BE2C (cell line): ENCODE results near the gene TMEM178B.

ENCODE experiments used
- DNase-seq: peaks from one replicate; pipeline ENCODE4 v3.0.0-alpha.2; 2020
- H3K27me3 ChIP-seq: fragments of 250-450 bp; sonication (Bioruptor Pico); 2 replicates; pipeline ENCODE4 v1.5.1; 2020; ENCODE audit warnings: mild to moderate bottlenecking
- H3K36me3 ChIP-seq: fragments of 250-450 bp; sonication (Bioruptor Pico); 2 replicates; pipeline ENCODE4 v1.5.1; 2020; ENCODE audit warnings: mild to moderate bottlenecking
- H3K4me1 ChIP-seq: fragments of 250-450 bp; sonication (Bioruptor Pico); 2 replicates; pipeline ENCODE4 v1.5.1; 2020
- H3K4me3 ChIP-seq: 2 replicates; pipeline ENCODE4 v1.5.1; 2011; ENCODE audit warnings: low read depth, low read length
- H3K9me3 ChIP-seq: fragments of 250-450 bp; sonication (Bioruptor Pico); 2 replicates; pipeline ENCODE4 v1.5.1; 2020
- TF ChIP-seq, protein P1 (sequence below): IDR thresholded peaks from 2 replicates; pipeline ENCODE4 v1.5.1; 2012; ENCODE audit warnings: mild to moderate bottlenecking, low read depth, low read length

Gene TMEM178B

DNA sequence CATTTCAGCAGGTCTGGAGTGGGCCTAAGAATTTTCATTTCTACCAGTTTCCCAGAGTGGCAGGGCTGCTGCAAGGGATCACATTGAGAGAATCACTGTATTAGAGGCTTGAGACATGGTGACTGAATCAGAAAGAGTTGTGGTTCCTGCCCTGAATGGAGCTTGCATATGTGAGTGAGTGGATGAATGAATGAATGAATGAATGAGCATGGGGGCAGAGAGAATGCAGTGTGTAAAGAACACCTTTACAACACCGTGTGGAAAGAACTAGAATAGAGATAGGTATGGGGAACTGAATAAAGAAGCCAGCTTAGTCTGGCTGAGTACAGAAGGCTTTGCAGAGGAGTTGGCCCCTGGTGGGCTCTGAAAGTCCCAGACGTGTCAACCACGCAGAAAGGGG lies 334.6 kb downstream of the TMEM178B start:
- no peak for DNase-seq
- Histone ChIP-seq H3K36me3 (no peaks in the 10 kb centered on the region), H3K4me1 (peaks cover 3% of the 10 kb centered on the region; the same call in 1 of the 2 replicates), H3K9me3 (no peaks in the 10 kb centered on the region), H3K4me3 (no peak overlapping the region), H3K27me3 (no peaks in the 10 kb centered on the region)
- TF ChIP-seq, protein P1, sequence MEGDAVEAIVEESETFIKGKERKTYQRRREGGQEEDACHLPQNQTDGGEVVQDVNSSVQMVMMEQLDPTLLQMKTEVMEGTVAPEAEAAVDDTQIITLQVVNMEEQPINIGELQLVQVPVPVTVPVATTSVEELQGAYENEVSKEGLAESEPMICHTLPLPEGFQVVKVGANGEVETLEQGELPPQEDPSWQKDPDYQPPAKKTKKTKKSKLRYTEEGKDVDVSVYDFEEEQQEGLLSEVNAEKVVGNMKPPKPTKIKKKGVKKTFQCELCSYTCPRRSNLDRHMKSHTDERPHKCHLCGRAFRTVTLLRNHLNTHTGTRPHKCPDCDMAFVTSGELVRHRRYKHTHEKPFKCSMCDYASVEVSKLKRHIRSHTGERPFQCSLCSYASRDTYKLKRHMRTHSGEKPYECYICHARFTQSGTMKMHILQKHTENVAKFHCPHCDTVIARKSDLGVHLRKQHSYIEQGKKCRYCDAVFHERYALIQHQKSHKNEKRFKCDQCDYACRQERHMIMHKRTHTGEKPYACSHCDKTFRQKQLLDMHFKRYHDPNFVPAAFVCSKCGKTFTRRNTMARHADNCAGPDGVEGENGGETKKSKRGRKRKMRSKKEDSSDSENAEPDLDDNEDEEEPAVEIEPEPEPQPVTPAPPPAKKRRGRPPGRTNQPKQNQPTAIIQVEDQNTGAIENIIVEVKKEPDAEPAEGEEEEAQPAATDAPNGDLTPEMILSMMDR = no peak

DNA sequence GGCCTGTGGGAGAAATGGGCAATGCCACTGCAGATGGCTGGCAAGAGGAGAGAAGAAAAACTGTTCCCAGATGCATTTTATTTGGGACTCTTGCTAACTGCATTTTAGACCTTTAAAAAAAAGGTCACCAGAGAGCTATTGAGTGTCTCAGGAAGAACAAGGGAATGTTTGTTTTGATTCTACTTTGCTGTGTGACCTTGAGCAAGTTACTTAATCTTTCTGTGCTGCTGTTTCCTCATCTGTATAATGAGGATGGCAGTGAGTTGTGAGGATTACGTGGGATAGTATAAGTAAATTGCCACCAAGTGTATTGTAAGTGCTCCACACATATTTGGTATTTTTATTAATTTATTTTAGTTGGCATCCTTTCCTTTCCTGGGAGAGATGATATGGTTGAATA lies 335.4 kb downstream of the TMEM178B start:
- no peaks in the 10 kb centered on the region for H3K27me3 ChIP-seq

DNA sequence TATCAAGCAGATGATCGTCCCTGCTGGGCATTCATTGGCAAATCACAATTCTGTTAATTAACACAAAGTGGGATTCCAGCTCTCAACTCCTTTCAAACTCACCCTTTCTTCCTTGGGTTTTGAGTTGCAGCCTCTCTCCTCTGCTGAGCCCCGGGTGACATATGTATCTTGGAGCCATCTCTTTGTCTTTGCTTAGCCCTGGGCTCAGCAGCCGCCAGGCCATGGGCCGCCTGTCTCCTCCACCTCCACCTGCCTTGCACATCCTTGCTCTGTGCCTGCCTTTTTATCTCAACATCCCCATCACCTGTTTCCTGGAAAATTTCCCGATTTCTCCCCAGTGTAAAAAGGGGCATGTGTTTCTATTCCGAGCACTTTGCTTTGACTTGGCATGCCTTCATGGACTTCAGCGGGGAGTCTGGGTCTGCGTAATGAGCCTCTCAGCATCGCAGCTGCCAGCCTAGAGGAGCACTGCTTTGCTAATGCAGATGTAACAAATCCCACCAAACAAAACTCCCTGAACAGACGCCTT lies 336.0 kb downstream of the TMEM178B start:
- H3K4me1 ChIP-seq = peaks cover 3% of the 10 kb centered on the region; the same call in 1 of the 2 replicates
- no peaks in the 10 kb centered on the region for H3K9me3 ChIP-seq
- DNase-seq = peak; percentile 61
- H3K36me3 ChIP-seq = no peaks in the 10 kb centered on the region
- H3K4me3 ChIP-seq = peak overlapping the region; percentile 9; the same call in 1 of the 2 replicates
- H3K27me3 ChIP-seq = no peaks in the 10 kb centered on the region
- TF ChIP-seq, protein P1 = no peak

More for the DNA sequence above, 335.4 kb downstream of the TMEM178B start:
- Histone ChIP-seq H3K4me3 (no peak overlapping the region), H3K4me1 (peaks cover 3% of the 10 kb centered on the region; the same call in 1 of the 2 replicates), H3K36me3 (no peaks in the 10 kb centered on the region), H3K9me3 (no peaks in the 10 kb centered on the region)
- TF ChIP-seq, protein P1 = no peak
- DNase-seq = no peak

DNA sequence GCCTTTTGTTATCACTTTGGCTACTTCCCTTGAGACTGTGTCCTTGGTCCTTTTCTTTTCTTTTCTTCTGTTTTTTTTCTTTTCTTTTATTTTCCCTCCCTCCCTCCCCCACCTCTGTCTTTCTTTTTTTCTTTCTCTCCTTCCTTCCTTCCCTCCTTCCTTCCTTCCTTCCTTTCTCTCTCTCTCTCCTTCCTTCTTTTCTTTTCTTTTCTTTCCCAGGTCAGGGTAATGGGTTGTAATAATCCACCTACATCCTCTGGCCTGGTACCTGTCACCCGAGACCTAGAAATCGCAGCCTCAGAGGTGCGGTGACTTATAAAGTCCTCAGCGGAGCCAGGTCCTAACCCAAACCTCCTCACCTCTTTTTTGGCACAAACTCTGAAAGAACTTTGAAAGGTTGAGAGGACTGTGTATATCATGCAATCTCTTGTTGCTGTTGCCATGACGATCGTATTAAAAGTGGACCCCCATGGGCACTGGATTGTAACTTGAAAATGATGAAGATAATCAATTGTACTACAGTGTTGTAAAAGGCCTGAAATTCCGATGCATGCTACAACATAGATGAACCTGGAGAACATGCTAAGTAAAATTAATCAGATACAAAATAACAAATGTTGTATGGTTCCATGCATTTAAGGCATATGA lies 336.6 kb downstream of the TMEM178B start:
- DNase-seq = no peak
- H3K4me1 ChIP-seq = peaks cover 3% of the 10 kb centered on the region; the same call in 1 of the 2 replicates
- TF ChIP-seq, protein P1 = no peak
- H3K36me3 ChIP-seq = no peaks in the 10 kb centered on the region
- H3K9me3 ChIP-seq = no peaks in the 10 kb centered on the region
- no peaks in the 10 kb centered on the region for H3K27me3 ChIP-seq
- H3K4me3 ChIP-seq = no peak overlapping the region

DNA sequence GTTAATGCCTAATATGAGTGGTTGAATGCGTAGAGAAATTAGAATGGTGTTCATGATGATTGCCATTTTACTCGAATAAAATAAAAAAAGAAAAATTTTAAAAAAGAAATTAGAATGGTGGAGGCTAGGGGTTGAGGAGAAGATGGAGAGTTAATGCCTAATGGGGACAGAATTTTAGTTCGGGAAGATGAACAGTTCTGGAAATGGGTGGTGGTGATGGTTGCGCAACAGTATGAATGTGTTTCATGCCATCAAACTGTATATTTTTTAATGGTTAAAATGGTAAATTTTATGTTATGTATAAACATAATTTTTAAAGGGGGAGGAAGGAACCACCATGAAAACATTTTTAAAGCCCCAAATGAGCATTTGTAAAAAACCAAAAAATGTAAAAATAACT lies 337.3 kb downstream of the TMEM178B start:
- no peaks in the 10 kb centered on the region for H3K27me3 ChIP-seq
- H3K36me3 ChIP-seq = no peaks in the 10 kb centered on the region
- no peak for DNase-seq
- peaks cover 3% of the 10 kb centered on the region; the same call in 1 of the 2 replicates for H3K4me1 ChIP-seq
- no peak overlapping the region for H3K4me3 ChIP-seq
- no peaks in the 10 kb centered on the region for H3K9me3 ChIP-seq
- TF ChIP-seq, protein P1 = no peak

DNA sequence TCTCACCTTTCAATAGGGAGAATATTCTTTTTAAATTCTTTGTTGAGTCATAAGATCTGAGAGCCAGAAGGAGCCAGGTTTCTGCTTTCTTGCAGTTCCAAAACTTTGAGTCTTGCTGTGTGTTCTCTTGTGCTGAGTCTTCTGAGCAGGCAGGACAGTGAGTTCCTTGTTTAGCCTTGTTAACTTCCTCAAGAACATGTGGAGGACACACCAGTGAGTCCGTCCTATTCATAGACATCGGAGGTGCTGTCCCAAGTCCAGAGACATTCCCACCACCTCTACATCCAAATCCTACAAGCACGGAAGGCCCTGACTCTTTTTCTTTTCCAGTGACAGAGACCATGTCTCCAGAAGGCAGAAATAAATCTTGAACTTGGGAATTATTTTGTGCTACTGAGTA lies 342.1 kb downstream of the TMEM178B start:
- DNase-seq = no peak
- H3K4me1 ChIP-seq = no peaks in the 10 kb centered on the region
- no peaks in the 10 kb centered on the region for H3K27me3 ChIP-seq
- H3K36me3 ChIP-seq = no peaks in the 10 kb centered on the region
- H3K9me3 ChIP-seq = no peaks in the 10 kb centered on the region
- TF ChIP-seq, protein P1 = no peak
- no peak overlapping the region for H3K4me3 ChIP-seq
